ENCODE data around the gene CPAMD8.

DNA sequence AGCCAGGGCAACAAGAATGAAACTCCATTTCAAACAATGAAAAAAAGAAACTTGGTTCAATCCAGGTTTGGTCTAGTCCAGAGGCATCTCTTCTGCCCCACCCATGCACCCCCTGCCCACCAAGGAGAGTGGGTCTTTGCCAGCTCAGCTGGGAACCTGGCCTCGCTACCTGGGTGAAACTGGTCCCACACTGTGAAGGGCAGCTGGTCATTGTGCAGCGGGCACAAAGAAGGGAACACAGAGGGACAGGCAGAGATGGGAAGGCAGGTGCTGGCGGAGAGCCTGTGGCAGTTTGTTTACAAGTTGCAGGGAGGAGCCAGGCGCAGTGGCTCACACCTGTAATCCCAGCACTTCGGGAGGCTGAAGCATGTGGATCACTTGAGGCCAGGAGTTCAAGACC, 50.2 kb downstream of the CPAMD8 start:
- TF ChIP-seq EZH2 (IDR thresholded peaks at IDR 0.05) (no peak), TCF7L2 (IDR thresholded peaks at IDR 0.05; ENCODE audit: borderline replicate concordance, extremely low read depth, insufficient read depth, insufficient read length) (no peak), SRF (IDR thresholded peaks at IDR 0.05; ENCODE audit: low read depth) (no peak), POLR2A (IDR thresholded peaks at IDR 0.05; ENCODE audit: borderline replicate concordance, extremely low read depth, insufficient read depth, insufficient read length) (no peak), YY1 (IDR thresholded peaks at IDR 0.05; ENCODE audit: extremely low read depth, insufficient replicate concordance, low read depth, low read length) (no peak), EZH2phosphoT487 (IDR thresholded peaks at IDR 0.05; ENCODE audit: borderline replicate concordance) (no peak)
- TF ChIP-seq, protein P1, sequence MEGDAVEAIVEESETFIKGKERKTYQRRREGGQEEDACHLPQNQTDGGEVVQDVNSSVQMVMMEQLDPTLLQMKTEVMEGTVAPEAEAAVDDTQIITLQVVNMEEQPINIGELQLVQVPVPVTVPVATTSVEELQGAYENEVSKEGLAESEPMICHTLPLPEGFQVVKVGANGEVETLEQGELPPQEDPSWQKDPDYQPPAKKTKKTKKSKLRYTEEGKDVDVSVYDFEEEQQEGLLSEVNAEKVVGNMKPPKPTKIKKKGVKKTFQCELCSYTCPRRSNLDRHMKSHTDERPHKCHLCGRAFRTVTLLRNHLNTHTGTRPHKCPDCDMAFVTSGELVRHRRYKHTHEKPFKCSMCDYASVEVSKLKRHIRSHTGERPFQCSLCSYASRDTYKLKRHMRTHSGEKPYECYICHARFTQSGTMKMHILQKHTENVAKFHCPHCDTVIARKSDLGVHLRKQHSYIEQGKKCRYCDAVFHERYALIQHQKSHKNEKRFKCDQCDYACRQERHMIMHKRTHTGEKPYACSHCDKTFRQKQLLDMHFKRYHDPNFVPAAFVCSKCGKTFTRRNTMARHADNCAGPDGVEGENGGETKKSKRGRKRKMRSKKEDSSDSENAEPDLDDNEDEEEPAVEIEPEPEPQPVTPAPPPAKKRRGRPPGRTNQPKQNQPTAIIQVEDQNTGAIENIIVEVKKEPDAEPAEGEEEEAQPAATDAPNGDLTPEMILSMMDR (IDR thresholded peaks at IDR 0.05 in 2 of 3, conservative IDR thresholded peaks at IDR 0.05 in 1 of 3; ENCODE audit: borderline replicate concordance in 1 of 3, insufficient read depth in 1 of 3, low read depth in 2 of 3, low read length in 2 of 3): no peak
- TF ChIP-seq, protein P2, sequence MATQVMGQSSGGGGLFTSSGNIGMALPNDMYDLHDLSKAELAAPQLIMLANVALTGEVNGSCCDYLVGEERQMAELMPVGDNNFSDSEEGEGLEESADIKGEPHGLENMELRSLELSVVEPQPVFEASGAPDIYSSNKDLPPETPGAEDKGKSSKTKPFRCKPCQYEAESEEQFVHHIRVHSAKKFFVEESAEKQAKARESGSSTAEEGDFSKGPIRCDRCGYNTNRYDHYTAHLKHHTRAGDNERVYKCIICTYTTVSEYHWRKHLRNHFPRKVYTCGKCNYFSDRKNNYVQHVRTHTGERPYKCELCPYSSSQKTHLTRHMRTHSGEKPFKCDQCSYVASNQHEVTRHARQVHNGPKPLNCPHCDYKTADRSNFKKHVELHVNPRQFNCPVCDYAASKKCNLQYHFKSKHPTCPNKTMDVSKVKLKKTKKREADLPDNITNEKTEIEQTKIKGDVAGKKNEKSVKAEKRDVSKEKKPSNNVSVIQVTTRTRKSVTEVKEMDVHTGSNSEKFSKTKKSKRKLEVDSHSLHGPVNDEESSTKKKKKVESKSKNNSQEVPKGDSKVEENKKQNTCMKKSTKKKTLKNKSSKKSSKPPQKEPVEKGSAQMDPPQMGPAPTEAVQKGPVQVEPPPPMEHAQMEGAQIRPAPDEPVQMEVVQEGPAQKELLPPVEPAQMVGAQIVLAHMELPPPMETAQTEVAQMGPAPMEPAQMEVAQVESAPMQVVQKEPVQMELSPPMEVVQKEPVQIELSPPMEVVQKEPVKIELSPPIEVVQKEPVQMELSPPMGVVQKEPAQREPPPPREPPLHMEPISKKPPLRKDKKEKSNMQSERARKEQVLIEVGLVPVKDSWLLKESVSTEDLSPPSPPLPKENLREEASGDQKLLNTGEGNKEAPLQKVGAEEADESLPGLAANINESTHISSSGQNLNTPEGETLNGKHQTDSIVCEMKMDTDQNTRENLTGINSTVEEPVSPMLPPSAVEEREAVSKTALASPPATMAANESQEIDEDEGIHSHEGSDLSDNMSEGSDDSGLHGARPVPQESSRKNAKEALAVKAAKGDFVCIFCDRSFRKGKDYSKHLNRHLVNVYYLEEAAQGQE (IDR thresholded peaks at IDR 0.05; ENCODE audit: low read depth): no peak
